ENCODE data around the gene CCSER1.
"Not testable (repeated sequence)": the region's sequence is repeated elsewhere in the genome, so short reads cannot be mapped to it uniquely, and the experiment has no call there.

The CCSER1 gene

DNA sequence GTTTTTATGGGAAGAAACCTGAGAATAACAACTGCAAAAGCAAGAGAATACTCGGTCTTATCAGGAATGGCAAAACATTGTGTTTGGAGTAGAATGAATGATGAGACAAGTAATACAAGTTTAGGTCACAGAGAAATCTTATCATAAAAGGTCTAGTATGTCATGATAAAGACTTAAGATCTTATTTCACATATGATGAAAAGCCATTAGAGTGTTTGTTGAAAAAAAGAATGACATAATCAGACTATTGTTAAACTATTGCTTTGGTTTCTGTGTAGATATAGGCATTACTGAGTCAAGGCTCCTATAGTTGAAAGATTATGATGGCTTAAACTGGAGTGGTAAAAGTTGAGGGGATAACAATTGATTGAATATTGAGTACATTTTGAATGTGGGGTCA, 603.6 kb downstream of the CCSER1 start:
- DNase-seq = no peak

DNA sequence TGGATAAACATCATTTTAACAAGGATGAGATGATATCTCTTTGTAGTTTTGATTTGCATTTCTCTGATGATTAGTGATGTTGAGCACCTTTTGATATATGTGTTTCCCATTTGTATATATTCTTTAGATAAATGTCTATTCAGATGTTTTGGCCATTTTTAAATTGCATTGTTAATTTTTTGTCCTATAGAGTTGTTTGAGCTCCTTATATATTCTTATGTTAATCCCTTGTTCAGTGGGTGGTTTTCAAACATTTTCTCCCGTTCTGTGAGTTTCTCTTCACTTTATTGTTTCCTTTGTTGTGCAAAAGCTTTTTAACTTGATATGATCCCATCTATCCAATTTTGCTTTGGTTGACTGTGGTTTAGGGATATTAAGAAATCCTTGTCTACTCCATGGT, 606.0 kb downstream of the CCSER1 start:
- DNase-seq = no peak

DNA sequence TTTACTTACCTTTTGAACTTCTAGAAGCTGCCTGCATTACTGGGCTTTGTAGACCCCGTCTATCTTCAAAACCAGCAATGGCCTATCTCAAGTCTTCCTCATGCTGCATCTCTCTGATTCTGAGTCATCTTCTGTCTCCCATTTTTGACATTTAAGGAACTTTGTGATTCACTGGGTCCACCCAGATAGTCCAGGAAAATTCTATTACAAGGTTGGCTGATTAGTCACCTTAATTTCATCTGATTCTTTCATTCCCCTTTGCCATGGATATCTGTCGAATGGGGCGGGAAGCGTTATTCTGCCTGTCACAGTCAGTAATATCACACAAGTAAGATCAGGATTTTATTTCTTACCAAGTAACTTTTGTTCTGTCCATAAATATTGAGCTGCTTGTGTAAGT, 618.0 kb downstream of the CCSER1 start:
- DNase-seq = no peak

DNA sequence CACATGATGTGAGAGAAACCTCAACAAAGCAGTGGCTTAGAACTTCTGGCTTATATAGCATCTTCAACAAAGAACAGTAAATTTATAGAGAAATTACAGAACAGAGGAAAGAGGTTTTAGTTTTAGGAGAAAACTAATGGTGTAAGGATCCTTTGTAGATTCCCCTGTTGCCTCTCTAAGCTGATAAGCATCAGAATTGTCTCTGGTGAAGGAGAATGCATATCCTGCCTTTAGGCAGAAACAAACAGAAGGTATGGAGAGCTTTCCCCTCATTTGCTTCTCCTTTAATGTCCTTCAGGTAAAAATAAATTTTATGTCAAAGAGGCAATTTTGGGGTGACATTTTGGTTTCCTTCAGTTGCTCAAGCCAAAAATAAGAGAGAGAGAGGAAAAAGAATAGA, 625.9 kb downstream of the CCSER1 start:
- no peak for DNase-seq

DNA sequence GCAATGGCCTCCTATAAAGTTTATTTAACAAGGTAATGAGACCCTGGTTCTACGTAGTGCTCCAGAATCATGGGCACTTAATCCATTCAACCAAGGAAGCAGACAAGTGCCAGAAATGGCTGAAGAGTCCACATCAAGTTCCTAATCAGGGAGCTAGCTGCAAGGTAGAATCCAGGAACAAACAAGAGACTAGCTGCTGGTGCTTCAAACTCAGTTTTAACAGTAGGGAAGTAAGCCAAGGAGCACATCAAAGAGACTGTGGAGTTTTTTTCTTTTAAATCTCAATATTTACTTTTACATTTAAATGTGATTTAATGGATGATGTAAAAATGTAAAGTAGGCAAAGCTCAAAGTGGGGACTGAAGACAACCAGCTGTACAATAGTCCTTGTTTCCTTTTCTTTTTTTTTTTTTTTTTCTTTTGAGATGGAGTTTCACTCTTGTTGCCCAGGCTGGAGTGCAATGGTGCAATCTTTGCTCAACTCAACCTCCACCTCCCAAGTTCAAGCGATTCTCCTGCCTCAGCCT, 630.4 kb downstream of the CCSER1 start:
- DNase-seq = no peak

DNA sequence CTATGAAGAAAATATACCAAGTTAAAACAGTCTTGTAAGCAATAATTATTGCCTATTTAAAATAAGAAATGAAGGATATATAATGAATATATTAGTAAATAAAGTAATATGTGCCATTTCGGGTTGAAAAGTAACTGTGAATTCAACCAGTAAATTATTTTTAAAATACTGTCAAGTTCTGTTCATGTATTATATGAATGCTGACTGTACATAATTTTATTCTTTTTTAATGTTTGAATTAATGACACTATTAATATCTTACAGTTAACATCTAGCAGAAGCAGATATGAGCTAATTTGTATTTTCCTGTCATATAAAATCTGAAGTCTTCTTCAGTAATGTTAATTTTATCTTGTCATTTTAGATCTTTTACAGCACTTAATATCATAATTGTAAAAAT, 632.9 kb downstream of the CCSER1 start:
- no peak for DNase-seq

DNA sequence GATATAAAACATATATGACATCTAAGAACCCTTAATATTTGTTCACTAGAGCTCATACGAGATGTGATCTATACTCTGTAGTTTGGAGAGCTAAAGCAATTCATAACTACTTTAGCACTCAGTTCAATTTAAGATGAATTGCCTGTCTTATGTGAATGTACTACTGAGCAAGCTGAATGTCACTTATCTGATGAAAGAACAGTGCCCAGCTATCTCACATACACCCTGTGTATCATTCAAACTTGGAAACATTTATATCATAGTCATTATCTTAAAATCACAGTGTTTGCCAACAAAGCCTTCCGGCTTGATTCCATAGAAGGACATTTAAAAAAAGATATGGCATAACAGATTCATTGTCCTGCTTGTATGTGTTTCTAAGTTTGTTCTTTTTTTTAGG, 639.6 kb downstream of the CCSER1 start:
- no peak for DNase-seq

DNA sequence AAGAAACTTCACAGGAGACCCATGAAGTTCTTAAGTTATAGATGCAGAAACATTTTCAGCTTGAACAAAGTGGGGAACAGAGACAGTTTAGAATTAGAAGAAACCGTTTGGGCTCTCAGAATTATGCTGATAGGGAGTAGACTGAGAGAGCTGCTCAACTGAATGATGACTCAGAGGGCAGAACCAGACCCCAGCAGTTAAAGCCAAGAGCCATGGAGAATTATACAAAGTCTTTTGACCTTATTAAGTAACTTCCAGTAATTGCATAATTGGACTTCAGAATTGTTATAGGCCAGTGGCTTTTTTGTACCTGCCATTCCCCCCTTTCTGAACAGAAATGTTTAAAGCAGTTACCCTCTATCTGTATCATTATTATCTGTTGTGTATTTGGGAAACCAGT, 642.1 kb downstream of the CCSER1 start:
- DNase-seq = no peak

DNA sequence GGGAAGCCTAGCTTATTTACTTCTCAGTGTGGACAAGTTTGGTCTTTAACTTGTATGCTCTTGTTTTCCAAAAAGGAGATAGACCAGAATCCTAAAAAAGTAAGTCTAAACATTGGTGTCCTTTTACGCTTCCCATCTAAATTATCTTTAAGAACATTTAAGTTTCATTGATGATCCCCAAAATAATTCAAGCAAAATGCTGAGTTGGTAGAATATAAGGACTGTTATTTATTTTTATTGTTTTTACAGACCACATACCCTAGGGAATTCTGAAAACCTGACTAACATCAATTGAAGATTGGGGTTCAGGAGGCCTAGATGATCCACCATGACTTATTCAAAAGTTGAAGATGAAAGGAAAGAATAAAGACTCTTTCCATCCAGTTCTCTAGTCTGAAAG, 653.0 kb downstream of the CCSER1 start:
- no peak for DNase-seq

DNA sequence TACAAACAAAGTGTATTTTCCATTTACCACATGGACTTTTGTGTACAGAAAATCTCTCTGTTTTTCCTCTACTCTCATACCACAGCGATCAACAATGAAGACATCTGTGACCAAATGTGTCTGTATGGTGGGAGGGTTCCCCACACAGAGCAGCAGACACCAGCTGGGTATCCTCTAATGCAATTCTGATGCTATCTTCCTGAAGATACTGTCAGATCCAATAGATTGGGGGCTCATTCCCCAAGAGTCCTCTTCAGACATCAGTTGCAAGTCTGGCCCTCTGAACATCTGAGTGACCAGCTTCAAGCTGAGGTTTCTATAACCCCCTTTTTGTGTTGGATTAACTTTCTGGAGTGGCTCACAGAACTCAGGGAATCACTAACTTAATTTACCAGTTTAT, 659.4 kb downstream of the CCSER1 start:
- DNase-seq = no peak

DNA sequence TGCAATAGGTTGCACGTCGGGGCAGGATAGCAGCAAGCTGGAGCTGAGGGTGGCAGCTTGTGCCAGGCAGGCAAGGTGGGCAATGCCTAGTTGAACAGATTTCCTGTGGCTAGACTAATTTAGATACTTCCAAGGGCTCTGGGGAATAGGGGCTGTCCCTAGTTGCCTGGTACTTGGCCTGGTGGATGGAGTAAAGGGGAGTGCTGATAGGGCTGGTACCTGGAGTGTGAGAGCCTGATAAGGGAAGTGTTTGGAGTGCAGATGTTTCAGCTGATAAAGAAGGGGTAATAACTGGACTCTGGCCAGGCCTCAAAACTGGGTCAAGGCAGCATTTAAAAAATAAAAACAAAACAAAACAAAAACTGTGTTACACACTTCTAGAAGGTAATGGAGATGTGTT, 665.5 kb downstream of the CCSER1 start:
- DNase-seq = no peak

DNA sequence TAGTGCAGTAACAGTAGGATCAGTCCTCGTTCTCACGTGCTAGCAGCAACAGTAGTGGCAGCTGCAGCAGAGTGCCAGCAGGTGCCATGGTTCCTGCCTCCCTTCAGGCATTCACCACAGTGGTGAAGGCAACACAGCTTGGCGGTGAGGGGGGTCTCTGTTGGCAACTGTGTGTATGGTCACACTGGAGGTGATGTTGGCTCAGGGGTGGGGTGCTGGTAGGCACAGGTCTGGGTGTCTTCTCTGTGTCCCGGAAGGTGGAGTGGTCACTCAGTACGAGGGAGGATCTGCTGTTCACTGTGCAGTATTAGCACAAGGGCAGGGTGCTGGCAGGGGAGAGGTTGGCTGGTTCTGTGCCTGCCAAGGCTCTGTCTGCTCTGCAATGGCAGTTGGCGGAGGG, 671.8 kb downstream of the CCSER1 start:
- DNase-seq = no peak

DNA sequence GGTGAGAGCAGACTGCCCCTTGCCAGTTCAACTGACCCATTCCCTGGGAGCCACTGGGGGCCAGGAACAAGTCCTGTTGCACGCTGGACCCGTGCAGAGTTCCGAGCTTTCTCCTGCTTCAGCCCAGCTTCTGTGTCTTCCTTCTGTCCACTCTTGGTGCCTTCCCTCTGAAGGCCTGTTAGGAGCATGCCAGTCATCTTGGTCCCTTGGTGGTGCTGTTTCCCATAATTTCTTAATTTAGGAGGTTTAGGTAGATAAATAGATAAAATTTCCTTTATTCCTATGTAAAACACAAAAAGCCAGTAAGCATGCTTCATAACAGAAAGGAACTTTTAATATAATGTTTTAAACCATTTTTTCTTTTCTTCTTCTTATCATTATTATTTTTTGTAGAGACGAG, 672.7 kb downstream of the CCSER1 start:
- DNase-seq = no peak

DNA sequence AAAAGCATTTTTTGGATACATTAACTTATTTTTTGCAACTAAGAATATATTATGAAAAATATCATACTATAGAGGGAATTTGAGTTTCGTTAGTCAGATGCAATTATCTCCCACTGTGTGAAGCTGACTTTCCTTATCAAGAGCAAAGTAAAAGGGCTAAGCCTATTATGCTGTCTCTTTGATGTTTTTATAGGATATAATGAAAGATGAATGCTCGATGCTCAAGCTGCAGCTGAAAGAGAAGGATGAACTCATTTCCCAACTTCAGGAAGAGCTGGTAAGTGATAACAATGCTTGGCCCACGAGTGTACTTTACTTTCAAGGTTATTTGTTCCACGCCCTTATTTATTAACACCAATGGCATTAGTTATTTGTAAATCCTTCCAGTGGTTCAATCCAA, 688.4 kb downstream of the CCSER1 start:
- no peak for DNase-seq

DNA sequence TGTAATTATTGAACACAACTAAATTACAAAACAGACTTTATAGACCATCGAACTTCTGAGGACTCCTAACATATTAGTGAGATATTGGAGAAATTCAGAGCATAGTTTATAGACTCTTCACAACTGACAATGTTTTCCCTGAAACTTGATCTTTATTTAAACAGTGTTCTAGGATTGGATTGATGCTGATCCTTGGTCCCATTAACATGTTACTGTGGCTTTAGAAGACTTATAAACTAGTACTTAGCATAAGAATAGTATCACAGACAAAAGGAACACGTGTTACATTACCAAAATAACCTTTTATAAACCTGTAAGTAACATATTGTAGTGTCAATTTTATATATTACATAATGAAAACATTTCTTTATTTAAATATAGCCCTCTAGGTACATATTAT, 689.6 kb downstream of the CCSER1 start:
- DNase-seq = no peak

DNA sequence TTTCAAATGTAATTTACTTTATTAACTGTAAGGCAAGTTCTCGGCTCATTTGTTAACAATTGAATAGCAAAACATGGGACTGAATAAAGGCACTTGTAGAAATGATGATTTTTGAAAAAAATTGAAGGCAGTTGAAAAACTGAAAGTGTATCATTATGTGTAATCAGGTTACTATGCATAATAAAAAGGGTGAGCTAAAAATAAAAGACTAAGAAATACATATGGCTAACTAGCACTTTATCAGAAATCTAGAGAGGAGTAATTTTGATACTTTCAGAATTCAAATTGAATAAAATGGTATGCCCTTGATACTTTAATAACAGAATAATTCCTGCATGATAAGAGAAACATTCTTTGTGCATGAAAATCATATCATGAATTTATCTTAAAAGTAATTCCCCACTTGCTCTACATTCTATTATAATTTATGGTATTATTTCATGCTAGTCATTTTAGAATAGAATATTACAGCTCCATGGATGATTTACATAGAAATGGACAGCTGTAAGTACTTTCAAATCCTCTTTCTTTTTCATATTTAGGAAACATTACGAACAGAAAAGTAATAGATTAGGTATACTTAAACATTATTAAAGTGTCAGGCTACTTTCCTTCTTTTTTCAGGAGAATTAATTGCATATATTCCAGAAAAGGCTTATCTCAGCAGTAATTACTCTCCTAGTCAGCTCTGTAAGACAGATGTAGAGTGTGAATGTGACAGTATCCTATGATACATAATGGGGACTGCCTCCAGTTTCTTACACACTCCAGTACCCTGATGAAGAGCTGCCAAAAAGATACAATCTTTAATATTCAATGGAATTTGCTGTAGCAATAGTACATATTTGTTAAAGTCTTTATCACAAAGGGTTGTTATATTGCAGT, 697.3 kb downstream of the CCSER1 start:
- DNase-seq = no peak

DNA sequence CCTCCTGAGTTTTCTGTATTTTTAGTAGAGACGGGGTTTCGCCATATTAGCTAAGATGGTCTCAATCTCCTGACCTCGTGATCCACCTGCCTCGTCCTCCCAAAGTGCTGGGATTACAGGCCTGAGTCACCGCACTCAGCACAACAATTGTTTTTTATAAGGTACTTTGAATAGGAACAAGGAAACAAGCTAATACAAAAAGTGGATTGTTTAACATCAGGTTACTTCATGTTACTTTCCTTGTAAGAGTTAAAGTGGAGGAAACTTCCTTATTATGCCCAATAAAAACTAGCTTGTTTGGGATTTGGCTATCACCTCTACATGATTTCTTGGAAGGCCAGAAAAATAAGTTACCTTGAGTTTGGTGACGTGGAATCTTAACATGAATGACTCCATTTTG, 698.7 kb downstream of the CCSER1 start:
- DNase-seq = no peak

DNA sequence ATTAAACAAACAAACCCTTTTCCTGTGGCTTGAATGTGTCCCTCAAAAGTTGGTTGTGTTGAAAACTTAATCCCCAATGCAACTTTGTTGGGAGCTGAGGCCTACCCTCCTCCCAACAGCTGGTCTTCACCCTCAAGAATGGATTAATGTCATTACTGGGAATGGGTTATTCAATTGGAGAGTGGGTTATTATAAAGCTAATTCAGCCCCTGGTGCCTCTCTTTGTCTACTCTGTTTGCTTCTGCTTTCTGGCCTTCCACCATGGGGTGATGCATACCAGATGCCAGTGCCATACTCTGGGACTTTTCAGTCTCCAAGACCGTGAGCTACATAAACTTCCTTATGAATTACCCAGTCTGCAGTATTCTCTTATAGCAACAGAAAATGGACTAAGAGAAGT, 706.5 kb downstream of the CCSER1 start:
- no peak for DNase-seq

DNA sequence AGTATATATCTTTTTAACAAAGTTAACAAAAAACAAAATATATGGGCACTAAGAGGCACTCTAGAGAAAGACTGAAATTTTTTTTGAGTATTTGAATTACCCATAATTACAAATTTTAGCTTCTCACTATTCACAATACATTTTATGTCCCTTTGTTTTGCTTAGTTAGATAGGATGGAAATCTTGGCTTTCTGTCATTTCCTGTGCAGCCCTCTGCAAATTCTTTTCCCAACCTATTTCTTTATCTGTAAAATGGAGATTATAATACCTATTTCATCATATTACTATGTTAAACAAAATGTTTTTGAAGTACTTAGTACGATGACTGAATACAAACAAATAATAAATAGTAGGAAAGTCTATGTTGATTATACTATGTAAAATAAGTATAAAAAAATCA, 710.0 kb downstream of the CCSER1 start:
- no peak for DNase-seq

DNA sequence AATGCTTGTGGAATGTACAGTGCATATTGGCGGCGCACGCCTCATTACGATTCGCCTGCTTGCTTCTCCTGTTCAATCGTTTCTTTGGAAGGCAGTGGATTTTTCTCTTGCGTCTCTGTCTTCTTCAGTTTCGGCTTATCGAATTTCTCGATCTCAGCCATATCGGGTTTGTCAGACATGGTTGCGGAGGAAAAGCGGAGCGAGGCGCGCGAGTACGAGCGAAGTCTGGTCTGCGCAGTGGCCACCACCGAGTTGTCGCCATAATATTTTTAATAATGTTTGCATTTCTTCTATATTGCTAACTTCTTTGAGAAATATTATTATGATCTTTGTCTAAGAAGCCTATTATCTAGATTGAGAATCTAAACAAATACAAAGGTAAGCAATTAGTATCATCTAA, 711.7 kb downstream of the CCSER1 start:
- DNase-seq = not testable (repeated sequence)

DNA sequence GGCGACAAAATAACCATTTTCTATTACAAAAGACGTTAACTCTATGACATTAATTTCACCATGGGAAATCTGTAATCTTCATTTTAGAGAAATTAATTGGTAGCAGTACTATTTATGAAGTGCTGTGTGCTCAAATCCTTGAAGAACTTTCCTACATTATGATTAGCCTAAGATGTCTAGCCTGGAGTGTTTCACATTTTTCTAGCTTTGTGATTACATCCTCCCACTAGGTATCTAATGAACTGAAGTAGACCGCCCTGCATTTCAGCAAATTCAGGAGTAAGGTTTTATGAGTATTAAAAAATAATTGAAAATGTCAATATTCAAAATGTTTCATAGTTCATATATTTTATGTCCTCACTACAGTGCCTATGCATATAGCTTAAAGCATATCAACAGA, 713.1 kb downstream of the CCSER1 start:
- no peak for DNase-seq

DNA sequence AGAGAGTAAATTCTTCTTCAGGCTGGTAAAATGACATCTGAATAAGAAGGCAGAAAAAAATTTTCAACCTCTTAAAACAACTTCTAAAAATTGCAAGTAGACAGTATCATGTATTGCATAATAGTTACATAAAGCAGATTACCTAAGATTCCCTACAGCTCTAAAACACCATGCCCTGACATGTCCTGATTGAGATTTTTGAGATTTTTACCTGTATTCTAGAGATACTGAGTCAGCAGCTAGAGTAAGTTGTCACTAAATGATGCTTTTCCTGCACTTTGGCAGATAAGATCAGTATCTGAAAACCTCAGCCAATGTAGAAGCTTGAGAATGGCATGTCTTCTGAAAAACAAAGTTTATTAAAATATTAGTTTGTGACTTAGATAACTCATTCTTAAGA, 713.6 kb downstream of the CCSER1 start:
- DNase-seq = no peak

DNA sequence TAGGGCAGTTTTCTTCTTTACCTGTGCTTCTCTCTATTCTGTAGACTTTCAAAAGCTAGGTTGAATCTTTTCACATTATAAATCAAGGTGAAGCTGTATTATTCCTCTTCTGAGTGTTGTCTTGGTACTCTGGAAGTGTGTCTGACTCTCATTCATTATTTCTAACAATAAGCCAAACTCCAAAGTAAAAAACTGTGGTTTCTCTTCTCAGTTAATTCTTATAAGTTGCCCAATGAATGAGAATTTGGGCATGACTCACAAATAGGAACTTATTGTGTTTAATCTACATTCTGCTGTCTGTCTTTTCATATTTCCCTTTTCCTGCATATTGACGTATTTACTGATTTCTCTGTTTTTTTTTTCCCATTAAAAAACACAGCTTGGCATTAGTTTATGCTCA, 714.5 kb downstream of the CCSER1 start:
- DNase-seq = no peak

DNA sequence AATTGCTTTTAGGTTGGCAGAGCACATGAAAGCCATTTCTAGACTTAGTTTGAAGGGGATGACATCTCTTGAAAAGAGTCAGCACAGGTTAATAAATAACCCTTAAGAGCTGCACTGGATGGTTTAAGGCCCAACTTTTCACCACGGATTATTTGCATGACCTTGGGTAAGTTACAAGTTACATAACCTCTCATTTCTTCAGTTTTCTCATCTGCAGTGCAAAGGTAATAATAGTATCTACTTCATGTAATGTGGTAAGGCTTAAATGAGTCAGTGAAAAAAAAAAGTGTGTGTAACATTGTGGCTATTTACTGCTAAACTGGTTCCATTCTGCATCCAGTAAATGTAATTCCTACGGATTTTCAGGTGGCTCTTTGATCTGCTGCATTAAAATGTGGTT, 715.8 kb downstream of the CCSER1 start:
- no peak for DNase-seq

DNA sequence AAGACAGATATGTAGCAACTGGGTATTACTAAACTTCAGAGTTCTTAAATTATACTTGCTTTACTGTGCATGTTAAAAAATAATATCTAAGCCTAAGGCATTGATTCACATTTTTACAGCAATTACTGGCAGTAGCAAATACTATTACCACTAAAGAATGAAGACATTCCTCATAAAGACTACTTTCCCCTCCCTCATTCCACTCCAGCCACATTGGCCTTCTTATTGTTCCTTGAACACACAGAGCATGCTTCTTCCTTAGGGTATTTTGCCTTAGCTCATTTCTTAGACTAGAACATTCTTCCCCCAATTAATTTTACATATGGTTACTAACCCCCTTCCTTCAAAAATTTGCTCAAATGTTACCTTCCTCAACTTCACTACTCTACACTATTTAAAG, 717.0 kb downstream of the CCSER1 start:
- no peak for DNase-seq
